HFF-Myc (cell line): Measurements from ENCODE around the gene RAET1E.
A peak's percentile ranks its signal among the peaks of the same experiment; 100 is the strongest.
"Not testable (repeated sequence)": the region's sequence is repeated elsewhere in the genome, so short reads cannot be mapped to it uniquely, and the experiment has no call there.

Source experiments
- DNase-seq: peaks from one replicate; pipeline ENCODE4 v3.0.0-alpha.2; 2011; ENCODE audit warnings: low read depth; ENCODE audit errors: extremely low read depth
- H3K4me3 ChIP-seq: replicated peaks from 2 replicates; pipeline ENCODE4 v1.5.1; 2011; ENCODE audit warnings: low read depth, mild to moderate bottlenecking, control low read depth, low read length
- CTCF ChIP-seq: IDR thresholded peaks from 2 replicates; pipeline ENCODE4 v1.5.1; 2012; ENCODE audit warnings: mild to moderate bottlenecking, low read depth, low read length, control low read depth; ENCODE audit errors: missing control alignments

The RAET1E gene

GRCh38 chr6:149939909-149940671 lies 42.2 kb upstream of the RAET1E start:
- H3K4me3 ChIP-seq = no peak overlapping the region

GRCh38 chr6:149939356-149939648 lies 41.4 kb upstream of the RAET1E start:
- no peak overlapping the region for H3K4me3 ChIP-seq
- DNase-seq = no peak
- no peak for TF ChIP-seq CTCF

More at GRCh38 chr6:149939909-149940671, 42.2 kb upstream of the RAET1E start:
- DNase-seq = no peak
- TF ChIP-seq CTCF = no peak

GRCh38 chr6:149938571-149939355 lies 40.9 kb upstream of the RAET1E start:
- no peak for TF ChIP-seq CTCF
- peak overlapping the region; percentile 45 for H3K4me3 ChIP-seq
- no peak for DNase-seq

- DNase-seq = not testable (repeated sequence)
- TF ChIP-seq CTCF = peak; percentile 20
- H3K4me3 ChIP-seq = peak overlapping the region; percentile 45
Measured at GRCh38 chr6:149938013-149938570, 40.2 kb upstream of the RAET1E start.

GRCh38 chr6:149936743-149937142 lies 38.8 kb upstream of the RAET1E start:
- no peak for DNase-seq
- no peak for TF ChIP-seq CTCF

GRCh38 chr6:149935668-149936067 lies 37.8 kb upstream of the RAET1E start:
- no peak for DNase-seq
- no peak for TF ChIP-seq CTCF
- H3K4me3 ChIP-seq = no peak overlapping the region

More at GRCh38 chr6:149936743-149937142, 38.8 kb upstream of the RAET1E start:
- H3K4me3 ChIP-seq = no peak overlapping the region
